ENCODE measurements around the gene HSPA1L.
A peak's percentile ranks its signal among the peaks of the same experiment; 100 is the strongest.

HSPA1L gene

DNA sequence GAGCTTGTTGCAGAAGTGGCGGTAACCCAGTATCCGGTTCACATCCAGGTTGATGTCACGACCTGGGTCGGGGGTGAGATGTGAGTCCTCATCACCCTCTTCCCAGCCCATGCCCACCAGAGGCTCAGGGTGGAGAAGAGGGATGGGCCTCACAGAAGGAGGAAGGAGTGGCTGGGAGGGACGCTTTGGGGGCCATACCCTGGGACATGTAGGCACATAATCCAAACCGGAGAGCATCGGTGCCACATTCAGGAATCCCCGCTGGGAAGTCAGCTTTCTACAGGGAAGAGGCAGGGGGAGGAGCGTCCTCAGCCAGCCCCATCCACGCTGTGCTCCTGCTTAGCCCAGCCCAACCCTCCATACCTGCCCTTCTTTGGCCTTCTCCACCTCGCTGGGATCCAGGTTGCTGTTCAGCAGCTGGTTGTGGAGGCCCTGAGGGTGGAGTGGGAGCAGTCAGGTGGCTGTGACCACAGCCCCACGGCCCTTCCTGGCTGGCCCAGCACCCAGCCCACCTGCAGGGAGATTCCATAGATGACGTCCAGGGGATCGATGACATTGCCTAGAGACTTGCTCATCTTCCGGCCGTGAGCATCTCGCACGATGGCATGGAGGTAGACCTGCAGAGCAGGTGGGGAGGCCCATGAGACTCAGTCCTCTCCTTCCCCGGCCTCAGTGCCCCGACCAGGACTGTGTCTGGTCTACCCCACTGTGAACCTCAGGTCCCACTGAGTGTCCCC is 34.4 kb downstream of the HSPA1L start:
- no peak for DNase-seq

DNA sequence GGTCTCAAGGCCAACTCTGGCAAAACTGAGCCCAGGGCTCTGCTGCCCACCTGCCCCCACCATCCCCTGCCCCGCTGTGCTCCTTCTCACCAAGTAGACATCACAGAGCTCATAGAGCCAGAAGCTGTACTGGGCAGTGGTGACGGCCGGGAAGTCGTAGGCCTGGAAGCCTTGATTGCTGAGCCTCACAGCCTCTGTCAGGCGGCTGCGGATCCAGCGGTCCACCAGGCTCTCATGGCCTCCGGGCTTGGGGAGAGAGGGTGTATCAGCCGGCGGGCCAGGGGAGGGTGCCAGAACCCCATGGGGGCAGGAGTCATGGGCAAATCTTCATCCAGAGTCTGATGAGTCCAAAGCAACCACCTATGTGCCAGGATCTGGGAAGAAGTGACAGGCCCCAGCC is 35.2 kb downstream of the HSPA1L start:
- DNase-seq, result no peak

- no peak for DNase-seq
Measured at GRCh38 chr6:31778999-31779885, 35.8 kb downstream of the HSPA1L start.

- no peak for DNase-seq
Measured at GRCh38 chr6:31778193-31778592, 36.9 kb downstream of the HSPA1L start.

- no peak for DNase-seq
Measured at GRCh38 chr6:31777667-31778050, 37.4 kb downstream of the HSPA1L start.

DNA sequence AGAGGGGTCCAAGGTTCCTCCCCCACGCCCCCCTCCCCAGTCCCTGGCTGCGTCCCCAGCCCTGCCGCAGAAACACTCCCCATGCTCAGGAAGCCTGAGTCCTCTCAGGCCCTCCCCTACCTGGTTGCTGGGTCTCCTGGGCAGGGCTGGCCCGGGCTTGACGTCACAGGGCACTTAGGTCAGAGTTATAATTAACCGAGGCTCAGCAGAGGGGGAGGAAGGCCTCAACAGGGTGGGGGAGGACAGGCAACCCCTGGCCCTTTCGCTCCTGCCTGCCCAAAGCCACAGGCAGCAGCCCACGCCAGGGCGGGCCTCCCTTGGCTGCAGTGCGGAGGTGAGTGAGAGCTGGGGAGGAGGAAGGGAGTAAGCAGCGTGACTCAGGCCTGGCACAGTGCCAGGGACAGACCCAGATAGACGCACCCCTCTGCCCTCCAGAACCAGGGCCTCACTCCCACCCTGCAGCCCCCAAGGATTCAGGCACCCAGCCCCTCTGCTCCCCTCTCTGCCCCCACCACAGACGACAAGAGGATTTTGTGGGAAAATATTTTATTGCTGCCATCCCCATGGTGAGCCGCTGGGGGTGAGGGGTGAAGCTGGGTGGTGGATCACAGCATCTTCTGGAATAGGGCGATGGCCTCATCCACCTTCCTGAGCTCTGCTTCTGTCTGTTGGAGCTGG is 38.0 kb downstream of the HSPA1L start, which contains the start of gene VWA7:
Gene VWA7, minus strand, starts transcription at position 340 of the 678 bp plus-strand sequence. CDS start 549 bp downstream, outside the sequence.
- DNase-seq, result no peak

DNA sequence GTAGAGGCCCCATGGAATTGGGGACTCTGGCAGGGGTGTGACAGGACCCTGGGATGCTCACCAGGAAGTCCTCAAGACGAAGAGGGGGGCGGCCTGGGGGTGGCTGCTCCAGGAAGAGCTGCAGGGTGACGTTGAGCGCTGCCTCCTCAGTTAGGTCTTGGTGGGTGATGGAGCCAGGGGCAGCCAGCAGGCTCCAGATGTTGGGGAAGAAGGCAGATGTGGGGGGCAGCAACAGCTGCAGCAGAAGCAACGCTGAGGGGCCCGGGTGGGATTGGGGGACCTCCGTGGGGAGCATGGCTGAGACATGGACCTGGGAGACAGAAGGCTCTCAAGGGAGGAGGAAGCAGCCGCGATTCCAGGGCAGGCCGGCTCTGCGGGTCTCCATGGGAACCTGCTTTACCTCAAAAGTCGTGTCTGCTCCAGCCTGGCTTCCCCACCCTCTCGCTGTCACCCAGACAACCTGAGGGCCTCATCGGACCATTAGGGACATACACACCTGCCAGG is 38.5 kb downstream of the HSPA1L start:
- no peak for DNase-seq

GRCh38 chr6:31775633-31776484 is 39.2 kb downstream of the HSPA1L start:
- no peak for DNase-seq

DNA sequence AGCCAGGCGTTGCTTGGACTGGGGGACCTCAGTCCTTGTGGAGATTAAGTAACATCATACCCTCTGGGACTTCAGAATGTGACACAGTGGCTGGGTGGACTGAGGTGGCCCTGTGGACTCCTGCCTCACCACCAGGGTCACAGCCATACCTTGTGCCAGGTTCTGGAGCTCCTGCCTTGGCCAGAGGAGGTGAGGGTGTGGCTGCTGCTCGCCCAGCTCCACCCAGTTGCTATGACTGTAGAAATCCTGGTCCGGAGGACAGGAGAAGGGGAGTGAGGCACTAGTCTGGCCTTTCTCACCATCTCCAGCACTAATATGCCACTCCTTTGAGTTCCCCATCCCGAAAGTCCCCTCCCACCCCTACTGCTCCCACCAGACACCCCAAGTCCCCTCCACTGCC is 39.9 kb downstream of the HSPA1L start:
- no peak for DNase-seq

DNA sequence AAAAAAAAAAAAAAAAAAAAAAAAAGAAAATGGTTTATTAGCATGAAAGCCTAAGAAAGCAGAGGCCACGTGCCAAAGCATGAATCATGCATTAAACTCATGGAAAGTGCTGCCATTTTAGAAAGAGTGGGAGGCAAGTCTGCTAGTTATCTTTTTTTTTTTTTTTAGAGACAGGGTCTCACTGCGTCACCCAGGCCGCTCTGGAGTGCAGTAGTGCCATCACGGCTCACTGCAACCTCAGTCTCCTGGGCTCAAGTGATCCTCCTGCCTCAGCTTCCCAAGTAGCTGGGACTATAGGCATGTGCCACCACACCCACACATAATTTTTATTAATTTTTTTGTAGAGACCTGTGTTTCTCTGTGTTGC is 43.1 kb downstream of the HSPA1L start:
- DNase-seq, result no peak

DNA sequence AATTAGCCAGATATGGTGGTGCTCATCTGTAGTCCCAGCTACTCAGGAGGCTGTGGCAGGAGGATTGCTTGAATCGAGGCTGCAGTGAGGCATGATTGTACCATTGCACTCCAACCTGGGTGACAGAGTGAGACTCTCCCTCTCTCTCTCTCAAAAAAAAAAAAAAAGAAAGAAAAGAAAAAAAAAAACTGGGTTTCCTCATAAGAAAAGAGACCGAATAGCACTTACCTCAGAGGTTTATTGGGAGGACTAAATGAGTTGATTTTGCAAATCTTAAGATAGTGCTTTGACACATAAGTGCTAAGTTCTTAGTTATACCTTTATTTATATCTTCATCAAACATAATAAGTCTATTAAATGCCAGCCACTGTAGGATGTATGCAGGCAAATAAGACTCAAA is 44.2 kb downstream of the HSPA1L start:
- no peak for DNase-seq

DNA sequence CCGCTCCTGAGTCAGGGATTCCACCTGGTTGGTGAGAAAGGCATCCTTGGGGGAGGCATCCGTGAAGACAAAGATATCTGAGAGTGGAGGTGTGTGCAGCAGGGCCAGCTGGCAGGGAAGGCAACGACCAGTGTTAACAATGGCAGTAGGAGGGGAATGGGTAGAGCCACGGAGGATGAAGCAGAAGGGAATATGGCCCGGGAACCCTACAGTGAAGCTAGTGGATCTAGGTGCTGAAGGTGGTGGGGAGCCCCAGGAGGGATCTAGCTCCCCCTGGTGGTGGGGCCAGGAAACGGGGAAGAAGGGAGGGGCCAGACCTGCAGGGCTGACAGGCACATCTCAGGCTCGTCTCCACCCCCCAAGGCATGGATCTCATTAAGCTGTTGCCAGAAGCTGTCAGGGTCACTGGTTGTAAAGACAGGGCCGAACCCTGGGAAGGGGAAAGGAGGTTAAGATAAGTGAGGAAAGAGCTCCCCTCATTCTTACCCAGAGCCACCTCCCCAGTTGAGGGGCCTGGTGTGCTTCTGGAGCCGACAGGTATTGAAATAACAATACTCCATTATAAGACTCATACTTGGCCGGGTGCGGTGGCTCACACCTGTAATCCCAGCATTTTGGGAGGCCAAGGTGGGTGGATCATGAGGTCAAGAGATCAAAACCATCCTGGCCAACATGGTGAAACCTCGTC is 45.3 kb downstream of the HSPA1L start:
- peak; percentile 38 for DNase-seq

- DNase-seq, result no peak
Measured at GRCh38 chr6:31768363-31769257, 46.5 kb downstream of the HSPA1L start.

- no peak for DNase-seq
Measured at GRCh38 chr6:31767096-31767645, 47.9 kb downstream of the HSPA1L start.

DNA sequence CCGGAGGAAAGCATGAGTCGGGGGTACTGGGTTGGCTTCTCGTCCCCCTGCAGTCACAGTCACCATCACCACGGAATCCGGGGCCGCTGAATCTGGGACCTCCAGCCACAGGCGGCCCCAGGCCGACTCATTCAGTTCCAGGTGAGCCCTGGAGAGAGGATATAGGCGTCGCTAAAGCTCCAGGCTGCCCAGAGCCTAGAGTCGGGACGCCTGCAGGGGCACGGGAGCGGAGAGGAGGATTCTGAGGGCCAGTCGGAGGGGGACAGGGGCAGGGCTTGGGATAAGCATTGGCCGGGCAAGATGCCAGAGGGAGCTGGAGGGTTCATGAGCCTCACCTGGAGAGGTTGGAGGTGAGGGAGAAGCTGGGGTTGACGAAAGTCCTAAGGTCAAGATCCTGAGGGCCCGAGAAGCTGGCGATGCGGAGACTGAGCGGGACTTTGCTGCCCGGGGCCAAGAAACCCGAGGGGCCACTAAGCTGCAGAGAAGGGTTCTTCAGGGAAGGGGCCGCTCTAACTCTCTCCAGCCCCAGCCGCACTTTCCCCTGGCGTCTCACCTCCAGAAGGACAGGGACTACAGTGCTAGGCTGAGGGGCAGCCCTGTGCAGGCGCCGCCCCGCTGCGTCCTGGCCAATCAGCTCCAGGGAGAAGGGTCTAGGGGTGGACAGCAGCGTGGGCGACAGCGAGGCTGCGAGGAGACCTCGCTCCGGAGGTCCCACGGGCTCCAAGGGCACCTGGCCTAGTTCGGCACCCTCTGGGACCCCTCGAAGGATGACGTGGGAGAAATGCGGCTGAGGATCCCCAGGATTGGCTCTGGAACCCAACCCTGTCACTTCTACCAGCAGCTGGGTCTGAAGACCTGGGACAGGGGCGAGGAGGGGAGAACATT is 48.9 kb downstream of the HSPA1L start:
- no peak for DNase-seq

DNA sequence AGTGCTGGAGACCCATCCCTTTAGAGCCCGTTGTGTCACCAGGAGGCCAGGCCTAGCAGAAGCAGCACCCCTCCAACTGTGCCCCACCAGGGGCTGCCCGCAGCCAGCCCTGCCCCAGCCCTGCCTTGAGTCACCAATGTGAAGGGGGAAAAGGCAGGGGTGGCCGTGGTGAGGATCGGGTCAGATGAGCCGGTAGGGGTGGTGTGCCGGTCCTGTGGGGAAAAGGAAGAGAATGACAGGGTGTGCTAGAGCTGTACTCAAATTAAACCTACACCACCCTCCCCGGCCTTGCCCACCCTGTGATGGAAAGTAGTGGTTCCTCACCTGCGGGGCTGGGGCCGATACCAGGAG is 49.5 kb downstream of the HSPA1L start:
- DNase-seq, result no peak

DNA sequence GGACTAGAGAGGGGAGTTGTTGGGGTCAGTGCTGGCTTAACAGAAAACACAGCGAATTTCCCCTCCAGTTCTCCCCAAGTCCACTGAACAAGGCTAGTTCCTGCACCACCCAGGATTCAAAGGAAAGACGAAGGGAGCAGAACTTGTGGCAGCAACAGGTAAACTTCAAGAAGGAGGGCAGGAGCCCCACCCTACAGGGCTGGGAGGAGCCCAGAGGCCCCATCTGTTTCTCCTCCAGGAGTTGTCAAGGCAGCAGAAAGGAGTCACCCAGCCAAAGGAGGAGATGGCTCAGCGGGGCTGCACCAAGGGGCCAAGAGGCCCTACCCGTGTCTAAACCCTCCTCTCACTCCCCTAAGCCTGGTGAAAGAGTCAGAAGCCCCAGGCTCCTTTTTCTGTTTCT is 50.9 kb downstream of the HSPA1L start:
- no peak for DNase-seq

GRCh38 chr6:31763619-31763940 is 51.5 kb downstream of the HSPA1L start:
- no peak for DNase-seq

- no peak for DNase-seq
Measured at GRCh38 chr6:31762878-31763618, 52.0 kb downstream of the HSPA1L start.
